HepG2 (cell line): ENCODE data around the gene BDH2. TPM values are rescaled to one million over a fixed set of nuclear protein-coding genes. Genes with fewer than 3 reads are reported as not detected.

Experiments
- ASH2L ChIP-seq: fragments of 300-600, 200-600 bp; sonication (generic); IDR thresholded peaks from 2 replicates; pipeline ENCODE4 v1.7.0; 2017; ENCODE audit warnings: low read depth, mild to moderate bottlenecking, moderate library complexity, mixed read lengths, low read length; ENCODE audit not compliant: insufficient read length
- CENPX ChIP-seq: sonication (generic); formaldehyde crosslinking; IDR thresholded peaks from 2 replicates; pipeline ENCODE4 v1.9.0; 2021; ENCODE audit warnings: mild to moderate bottlenecking, missing genetic modification reagents, moderate library complexity
- POLR2AphosphoS2 ChIP-seq: IDR thresholded peaks from 2 replicates; pipeline ENCODE4 v1.6.1; 2011; ENCODE audit warnings: low read depth, low read length, improper control_type of control experiment
- RBM22 ChIP-seq: fragments of 200-400 bp; formaldehyde crosslinking; optimal IDR thresholded peaks from 2 replicates; pipeline ENCODE3; 2017; ENCODE audit warnings: mild to moderate bottlenecking, low read length, moderate library complexity
- ZBTB7B ChIP-seq: sonication (generic); formaldehyde crosslinking; IDR thresholded peaks from 2 replicates; pipeline ENCODE4 v1.4.0; 2020; ENCODE audit warnings: missing genetic modification reagents
- ZNF777 ChIP-seq: sonication (generic); formaldehyde crosslinking; IDR thresholded peaks from 2 replicates; pipeline ENCODE4 v1.4.0; 2020; ENCODE audit warnings: missing genetic modification reagents
- polyA plus RNA-seq, 8 experiments: library from polyadenylated mRNA; depleted of rRNA in 3 of 8; stranded (reverse) in 7 of 8; unstranded in 1 of 8; fragments of >200 nt; fragmentation: Illumina TruSeq in 4 of 8; extraction: Trizol in 4 of 8; gene quantifications; 2 replicates each; pipeline versions ENCODE4 v1.2.1 to v1.2.3, GENCODE V29; 2011 to 2016; ENCODE audit warnings: low read depth in 4 of 8, missing spikeins in 1 of 8, mixed read lengths in 1 of 8; ENCODE audit not compliant: insufficient read depth in 1 of 8
- total RNA-seq, 5 experiments: library from RNA; depleted of rRNA; stranded (reverse); fragments of >200 nt; fragmentation: Illumina TruSeq; extraction: Trizol; gene quantifications; 2 replicates each; pipeline ENCODE4 v1.2.3, GENCODE V29; 2016; ENCODE audit warnings: low read depth in 1 of 5
- TF ChIP-seq, protein P1 (sequence below): sonication (generic); formaldehyde crosslinking; IDR thresholded peaks from 2 replicates; pipeline ENCODE4 v1.4.0; 2020; ENCODE audit warnings: missing genetic modification reagents
- TF ChIP-seq, protein P2 (sequence below): sonication (generic); formaldehyde crosslinking; IDR thresholded peaks from 2 replicates; pipeline ENCODE4 v1.5.0; 2020; ENCODE audit warnings: missing genetic modification reagents
- TF ChIP-seq, protein P3 (sequence below): sonication (generic); formaldehyde crosslinking; IDR thresholded peaks from 2 replicates; pipeline ENCODE4 v1.5.0; 2020; ENCODE audit warnings: mild to moderate bottlenecking, missing genetic modification reagents, moderate library complexity
- TF ChIP-seq, protein P4 (sequence below): sonication (generic); formaldehyde crosslinking; IDR thresholded peaks from 2 replicates; pipeline ENCODE4 v1.5.0; 2020; ENCODE audit warnings: missing genetic modification reagents
- TF ChIP-seq, protein P5 (sequence below): sonication (generic); formaldehyde crosslinking; IDR thresholded peaks from 2 replicates; pipeline ENCODE4 v1.4.0; 2020; ENCODE audit warnings: mild to moderate bottlenecking, missing genetic modification reagents

The BDH2 gene
- total and polyA plus RNA-seq, 2 of the 13 experiments (the other 11 are each of a cell fraction or from before 2014, with no cell fraction given) = 34.8 to 46.2 TPM

DNA sequence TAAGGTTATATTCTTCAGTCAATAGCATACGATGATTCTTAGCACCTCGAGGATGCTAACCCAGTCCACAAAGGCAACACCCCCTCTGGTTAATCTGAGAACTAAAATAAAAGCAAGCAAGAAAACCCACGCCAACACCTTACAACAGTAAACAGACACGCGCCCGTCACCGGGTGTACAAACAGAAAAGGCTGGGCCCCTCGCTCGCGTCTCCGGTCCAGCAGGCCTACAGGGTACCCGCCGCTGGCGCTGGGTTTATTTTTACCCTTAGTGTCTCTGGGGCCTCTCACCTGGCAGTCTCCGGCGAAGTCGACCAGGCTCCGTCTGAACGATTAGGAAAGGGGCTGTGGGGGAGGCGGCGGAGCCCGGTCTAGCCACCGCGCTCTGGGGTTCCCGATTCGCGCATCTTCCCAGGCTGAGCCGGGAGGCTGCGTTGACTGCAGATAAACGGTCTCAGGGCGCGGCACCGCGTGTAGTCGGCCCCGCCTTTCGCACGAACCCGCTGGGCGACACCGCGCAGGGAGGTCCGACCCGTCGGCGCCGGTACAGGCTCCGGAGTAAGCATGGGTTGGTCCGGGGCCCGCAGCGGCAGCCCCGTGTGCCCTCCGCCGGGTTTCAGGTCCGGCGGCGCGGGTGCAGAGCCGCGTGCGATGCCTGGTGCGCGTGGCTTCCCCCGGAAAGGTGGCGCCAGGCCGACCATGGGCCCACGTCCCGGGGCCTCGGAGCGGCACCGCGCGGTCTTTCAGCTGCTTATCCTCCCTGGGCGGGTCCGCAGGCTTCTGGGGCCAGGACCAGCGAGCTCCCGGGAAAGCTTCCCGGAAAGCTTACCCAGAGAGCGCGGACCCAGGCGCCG is 23.5 kb downstream of the BDH2 start (continued):
- TF ChIP-seq ZBTB7B (CRISPR knock-in tag) (peak; percentile 43; the same call in 1 of the 2 replicates), ZNF777 (CRISPR knock-in tag) (peak; percentile 74), ASH2L (peak; percentile 83), CENPX (no peak), POLR2AphosphoS2 (no peak), RBM22 (no peak)
- TF ChIP-seq, protein P1, sequence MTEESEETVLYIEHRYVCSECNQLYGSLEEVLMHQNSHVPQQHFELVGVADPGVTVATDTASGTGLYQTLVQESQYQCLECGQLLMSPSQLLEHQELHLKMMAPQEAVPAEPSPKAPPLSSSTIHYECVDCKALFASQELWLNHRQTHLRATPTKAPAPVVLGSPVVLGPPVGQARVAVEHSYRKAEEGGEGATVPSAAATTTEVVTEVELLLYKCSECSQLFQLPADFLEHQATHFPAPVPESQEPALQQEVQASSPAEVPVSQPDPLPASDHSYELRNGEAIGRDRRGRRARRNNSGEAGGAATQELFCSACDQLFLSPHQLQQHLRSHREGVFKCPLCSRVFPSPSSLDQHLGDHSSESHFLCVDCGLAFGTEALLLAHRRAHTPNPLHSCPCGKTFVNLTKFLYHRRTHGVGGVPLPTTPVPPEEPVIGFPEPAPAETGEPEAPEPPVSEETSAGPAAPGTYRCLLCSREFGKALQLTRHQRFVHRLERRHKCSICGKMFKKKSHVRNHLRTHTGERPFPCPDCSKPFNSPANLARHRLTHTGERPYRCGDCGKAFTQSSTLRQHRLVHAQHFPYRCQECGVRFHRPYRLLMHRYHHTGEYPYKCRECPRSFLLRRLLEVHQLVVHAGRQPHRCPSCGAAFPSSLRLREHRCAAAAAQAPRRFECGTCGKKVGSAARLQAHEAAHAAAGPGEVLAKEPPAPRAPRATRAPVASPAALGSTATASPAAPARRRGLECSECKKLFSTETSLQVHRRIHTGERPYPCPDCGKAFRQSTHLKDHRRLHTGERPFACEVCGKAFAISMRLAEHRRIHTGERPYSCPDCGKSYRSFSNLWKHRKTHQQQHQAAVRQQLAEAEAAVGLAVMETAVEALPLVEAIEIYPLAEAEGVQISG (CRISPR knock-in tag) = peak; percentile 77
- TF ChIP-seq, protein P2, sequence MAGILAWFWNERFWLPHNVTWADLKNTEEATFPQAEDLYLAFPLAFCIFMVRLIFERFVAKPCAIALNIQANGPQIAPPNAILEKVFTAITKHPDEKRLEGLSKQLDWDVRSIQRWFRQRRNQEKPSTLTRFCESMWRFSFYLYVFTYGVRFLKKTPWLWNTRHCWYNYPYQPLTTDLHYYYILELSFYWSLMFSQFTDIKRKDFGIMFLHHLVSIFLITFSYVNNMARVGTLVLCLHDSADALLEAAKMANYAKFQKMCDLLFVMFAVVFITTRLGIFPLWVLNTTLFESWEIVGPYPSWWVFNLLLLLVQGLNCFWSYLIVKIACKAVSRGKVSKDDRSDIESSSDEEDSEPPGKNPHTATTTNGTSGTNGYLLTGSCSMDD (CRISPR knock-in tag) = peak; percentile 74; the same call in 1 of the 2 replicates
- TF ChIP-seq, protein P3, sequence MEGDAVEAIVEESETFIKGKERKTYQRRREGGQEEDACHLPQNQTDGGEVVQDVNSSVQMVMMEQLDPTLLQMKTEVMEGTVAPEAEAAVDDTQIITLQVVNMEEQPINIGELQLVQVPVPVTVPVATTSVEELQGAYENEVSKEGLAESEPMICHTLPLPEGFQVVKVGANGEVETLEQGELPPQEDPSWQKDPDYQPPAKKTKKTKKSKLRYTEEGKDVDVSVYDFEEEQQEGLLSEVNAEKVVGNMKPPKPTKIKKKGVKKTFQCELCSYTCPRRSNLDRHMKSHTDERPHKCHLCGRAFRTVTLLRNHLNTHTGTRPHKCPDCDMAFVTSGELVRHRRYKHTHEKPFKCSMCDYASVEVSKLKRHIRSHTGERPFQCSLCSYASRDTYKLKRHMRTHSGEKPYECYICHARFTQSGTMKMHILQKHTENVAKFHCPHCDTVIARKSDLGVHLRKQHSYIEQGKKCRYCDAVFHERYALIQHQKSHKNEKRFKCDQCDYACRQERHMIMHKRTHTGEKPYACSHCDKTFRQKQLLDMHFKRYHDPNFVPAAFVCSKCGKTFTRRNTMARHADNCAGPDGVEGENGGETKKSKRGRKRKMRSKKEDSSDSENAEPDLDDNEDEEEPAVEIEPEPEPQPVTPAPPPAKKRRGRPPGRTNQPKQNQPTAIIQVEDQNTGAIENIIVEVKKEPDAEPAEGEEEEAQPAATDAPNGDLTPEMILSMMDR (CRISPR knock-in tag) = no peak
- TF ChIP-seq, protein P4, sequence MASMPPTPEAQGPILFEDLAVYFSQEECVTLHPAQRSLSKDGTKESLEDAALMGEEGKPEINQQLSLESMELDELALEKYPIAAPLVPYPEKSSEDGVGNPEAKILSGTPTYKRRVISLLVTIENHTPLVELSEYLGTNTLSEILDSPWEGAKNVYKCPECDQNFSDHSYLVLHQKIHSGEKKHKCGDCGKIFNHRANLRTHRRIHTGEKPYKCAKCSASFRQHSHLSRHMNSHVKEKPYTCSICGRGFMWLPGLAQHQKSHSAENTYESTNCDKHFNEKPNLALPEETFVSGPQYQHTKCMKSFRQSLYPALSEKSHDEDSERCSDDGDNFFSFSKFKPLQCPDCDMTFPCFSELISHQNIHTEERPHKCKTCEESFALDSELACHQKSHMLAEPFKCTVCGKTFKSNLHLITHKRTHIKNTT (CRISPR knock-in tag) = no peak
- TF ChIP-seq, protein P5, sequence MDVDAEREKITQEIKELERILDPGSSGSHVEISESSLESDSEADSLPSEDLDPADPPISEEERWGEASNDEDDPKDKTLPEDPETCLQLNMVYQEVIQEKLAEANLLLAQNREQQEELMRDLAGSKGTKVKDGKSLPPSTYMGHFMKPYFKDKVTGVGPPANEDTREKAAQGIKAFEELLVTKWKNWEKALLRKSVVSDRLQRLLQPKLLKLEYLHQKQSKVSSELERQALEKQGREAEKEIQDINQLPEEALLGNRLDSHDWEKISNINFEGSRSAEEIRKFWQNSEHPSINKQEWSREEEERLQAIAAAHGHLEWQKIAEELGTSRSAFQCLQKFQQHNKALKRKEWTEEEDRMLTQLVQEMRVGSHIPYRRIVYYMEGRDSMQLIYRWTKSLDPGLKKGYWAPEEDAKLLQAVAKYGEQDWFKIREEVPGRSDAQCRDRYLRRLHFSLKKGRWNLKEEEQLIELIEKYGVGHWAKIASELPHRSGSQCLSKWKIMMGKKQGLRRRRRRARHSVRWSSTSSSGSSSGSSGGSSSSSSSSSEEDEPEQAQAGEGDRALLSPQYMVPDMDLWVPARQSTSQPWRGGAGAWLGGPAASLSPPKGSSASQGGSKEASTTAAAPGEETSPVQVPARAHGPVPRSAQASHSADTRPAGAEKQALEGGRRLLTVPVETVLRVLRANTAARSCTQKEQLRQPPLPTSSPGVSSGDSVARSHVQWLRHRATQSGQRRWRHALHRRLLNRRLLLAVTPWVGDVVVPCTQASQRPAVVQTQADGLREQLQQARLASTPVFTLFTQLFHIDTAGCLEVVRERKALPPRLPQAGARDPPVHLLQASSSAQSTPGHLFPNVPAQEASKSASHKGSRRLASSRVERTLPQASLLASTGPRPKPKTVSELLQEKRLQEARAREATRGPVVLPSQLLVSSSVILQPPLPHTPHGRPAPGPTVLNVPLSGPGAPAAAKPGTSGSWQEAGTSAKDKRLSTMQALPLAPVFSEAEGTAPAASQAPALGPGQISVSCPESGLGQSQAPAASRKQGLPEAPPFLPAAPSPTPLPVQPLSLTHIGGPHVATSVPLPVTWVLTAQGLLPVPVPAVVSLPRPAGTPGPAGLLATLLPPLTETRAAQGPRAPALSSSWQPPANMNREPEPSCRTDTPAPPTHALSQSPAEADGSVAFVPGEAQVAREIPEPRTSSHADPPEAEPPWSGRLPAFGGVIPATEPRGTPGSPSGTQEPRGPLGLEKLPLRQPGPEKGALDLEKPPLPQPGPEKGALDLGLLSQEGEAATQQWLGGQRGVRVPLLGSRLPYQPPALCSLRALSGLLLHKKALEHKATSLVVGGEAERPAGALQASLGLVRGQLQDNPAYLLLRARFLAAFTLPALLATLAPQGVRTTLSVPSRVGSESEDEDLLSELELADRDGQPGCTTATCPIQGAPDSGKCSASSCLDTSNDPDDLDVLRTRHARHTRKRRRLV (CRISPR knock-in tag) = no peak
